Natural killer cell (primary cell): Measurements from ENCODE around the gene S1PR2. TPM values are rescaled to one million over a fixed set of nuclear protein-coding genes. Genes with fewer than 3 reads are reported as not detected.

Source experiments
- ATAC-seq, 3 donors: fragments of 150-1000 bp in 2 of 3; fragments of 200-7000 bp in 1 of 3; cut with Tn5 transposase; 1 replicate in 1 of 3; 2 replicates in 2 of 3; pipeline ENCODE4 v1.10.0; 2021; ENCODE audit warnings: mild to moderate bottlenecking in 2 of 3, moderate library complexity in 2 of 3
- DNase-seq, 2 donors: peaks; one replicate each; pipeline versions ENCODE4 v3.0.0 to v3.0.0-alpha.2; 2013 to 2021; ENCODE audit warnings: mixed read lengths in 1 of 2
- H3K27ac ChIP-seq: one replicate; pipeline ENCODE4 v1.5.1; 2013; ENCODE audit warnings: mild to moderate bottlenecking, low read length
- H3K27me3 ChIP-seq: one replicate; pipeline ENCODE4 v1.6.1; 2013; ENCODE audit warnings: low read length; ENCODE audit not compliant: control insufficient read depth, insufficient read depth
- H3K36me3 ChIP-seq: one replicate; pipeline ENCODE4 v1.6.1; 2013; ENCODE audit warnings: low read length; ENCODE audit not compliant: control insufficient read depth, insufficient read depth
- H3K4me1 ChIP-seq: one replicate; pipeline ENCODE4 v1.6.1; 2013; ENCODE audit warnings: low read length; ENCODE audit not compliant: control insufficient read depth, insufficient read depth
- H3K4me3 ChIP-seq: one replicate; pipeline ENCODE4 v1.5.1; 2013; ENCODE audit warnings: low read length
- H3K9me3 ChIP-seq: one replicate; pipeline ENCODE4 v1.6.1; 2013; ENCODE audit warnings: low read length; ENCODE audit not compliant: control insufficient read depth, insufficient read depth
- H3K27ac Mint-ChIP-seq, 2 donors: one replicate each; pipeline ENCODE4 v1.8.0; 2022; ENCODE audit warnings: mild to moderate bottlenecking in 2 of 2, mixed read lengths in 2 of 2, moderate library complexity in 1 of 2
- H3K27me3 Mint-ChIP-seq, 2 donors: one replicate each; pipeline ENCODE4 v1.8.0; 2022; ENCODE audit warnings: low read depth in 2 of 2, mixed read lengths in 2 of 2
- H3K36me3 Mint-ChIP-seq: one replicate; pipeline ENCODE4 v1.8.0; 2022; ENCODE audit warnings: mixed read lengths
- H3K4me1 Mint-ChIP-seq, 2 donors: one replicate each; pipeline ENCODE4 v1.8.0; 2022; ENCODE audit warnings: mixed read lengths in 2 of 2
- H3K4me3 Mint-ChIP-seq: one replicate; pipeline ENCODE4 v1.8.0; 2022; ENCODE audit warnings: mild to moderate bottlenecking, moderate library complexity, mixed read lengths
- H3K9me3 Mint-ChIP-seq, 2 donors: one replicate each; pipeline ENCODE4 v1.8.0; 2022; ENCODE audit warnings: mixed read lengths in 2 of 2
- CTCF ChIP-seq: fragments of 200-600 bp; IDR thresholded peaks from one replicate; pipeline ENCODE4 v1.8.0; 2022; ENCODE audit warnings: antibody characterized with exemption
- WGBS: methylation state at CpG from one replicate; pipeline ENCODE4 v1.1.7; 2013; ENCODE audit warnings: missing lambda C conversion rate; ENCODE audit not compliant: insufficient coverage; 5-methylcytosine and 5-hydroxymethylcytosine counted together
- intact Hi-C: fragments of 100-400 bp; cut with micrococcal nuclease; formaldehyde crosslinking; loops from one replicate; pipeline ENCODE4 v1.14.2; 2022
- total RNA-seq, 4 donors: library from RNA; stranded (reverse); fragments of 120-200 nt in 1 of 4; gene quantifications; one replicate each; pipeline versions ENCODE4 v1.2.3 to v1.2.4, GENCODE V29; 2013 to 2022

S1PR2 gene
- 10 to 100 TPM in 1 of 3 donors, 1 to 10 TPM in 2; 6.8 to 12.6 (median 9.5) TPM for total RNA-seq
- 3.1 TPM for total RNA-seq (2013)

GRCh38 chr19:10230861-10231611 is at the start of gene S1PR2:
Gene S1PR2, minus strand, starts transcription at chr19:10231331. Its CDS starts 6,426 bp downstream, at chr19:10224905.
- DNase-seq (peak; percentile 68 to 88), ATAC-seq (peak; percentile 49 to 66 (median 55))
- Histone ChIP-seq H3K4me3 (peak within 1 kb of the TSS; percentile 88), H3K27ac (peak within 1 kb of the TSS; percentile 86), H3K36me3 (no peaks in the 10 kb centered on the region), H3K9me3 (no peaks in the 10 kb centered on the region), H3K27me3 (no peaks in the 10 kb centered on the region), H3K4me1 (peaks cover 45% of the 10 kb centered on the region)
- Mint-ChIP-seq H3K4me1 (peaks cover 9 to 18% of the 10 kb centered on the region in 2 donors), H3K27me3 (no peaks in the 10 kb centered on the region), H3K4me3 (peak within 1 kb of the TSS; percentile 92), H3K9me3 (no peaks in the 10 kb centered on the region), H3K27ac (peak within 1 kb of the TSS; percentile 86 to 88), H3K36me3 (no peaks in the 10 kb centered on the region)
- no peak for TF ChIP-seq CTCF
- WGBS: under 1% methylated on average over 72 of the region's 73 CpGs
- intact Hi-C loops: loop anchor here (2.0 to 5.0 kb wide), 2 partner anchors 36 to 299 kb away; partner anchors contain the start of gene DNMT1

DNA sequence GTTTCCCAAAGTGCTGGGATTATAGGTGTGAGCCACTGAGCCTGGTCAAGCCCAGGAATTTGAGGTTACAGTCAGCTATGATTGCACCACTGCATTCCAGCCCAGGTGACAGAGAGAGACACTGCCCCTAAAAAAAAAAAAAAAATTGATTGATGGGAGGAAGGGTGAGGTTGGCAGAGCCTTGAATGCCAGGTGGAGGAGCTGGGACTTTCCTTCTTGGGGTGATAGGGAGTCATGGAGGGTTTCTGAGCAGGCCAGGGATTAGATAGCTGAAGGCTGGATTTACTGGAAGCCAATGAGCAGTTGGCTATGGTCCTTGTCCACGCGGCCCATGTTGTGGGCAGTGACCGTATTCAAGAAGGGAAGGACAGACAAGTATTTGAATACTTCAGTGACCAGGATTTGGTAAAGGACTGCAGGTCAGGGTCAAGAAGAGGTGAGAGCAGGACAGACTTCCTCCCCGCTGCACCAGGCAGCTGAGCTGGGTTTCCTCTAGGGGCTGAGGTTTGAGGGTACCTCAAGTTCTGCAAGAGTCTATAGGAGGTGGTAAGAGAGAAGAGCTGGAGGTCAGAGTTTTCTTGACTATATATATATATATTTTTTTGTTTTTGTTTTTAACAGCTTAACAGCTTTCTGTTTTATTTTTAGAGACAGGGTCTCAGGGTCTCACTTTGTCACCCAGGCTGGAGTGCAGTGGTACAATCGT is 48.8 kb upstream of the S1PR2 start:
- H3K27me3 ChIP-seq: no peaks in the 10 kb centered on the region
- no peak for TF ChIP-seq CTCF
- DNase-seq (no peak), ATAC-seq (peak; percentile 48 to 62 (median 59))
- Mint-ChIP-seq H3K27me3 (no peaks in the 10 kb centered on the region), H3K4me3 (peak overlapping the region; percentile 56), H3K4me1 (peaks cover 18 to 21% of the 10 kb centered on the region in 2 donors), H3K36me3 (peaks cover under 1% of the 10 kb centered on the region), H3K9me3 (no peaks in the 10 kb centered on the region), H3K27ac (peak overlapping the region; percentile 75 to 84)
- H3K36me3 ChIP-seq: peaks cover 37% of the 10 kb centered on the region
- H3K4me3 ChIP-seq: no peak overlapping the region
- intact Hi-C loops: no loop called here
- 20% methylated on average over 5 of the region's 5 CpGs for WGBS
- no peaks in the 10 kb centered on the region for H3K9me3 ChIP-seq
- H3K27ac ChIP-seq: peak overlapping the region; percentile 47
- H3K4me1 ChIP-seq: peaks cover 28% of the 10 kb centered on the region

DNA sequence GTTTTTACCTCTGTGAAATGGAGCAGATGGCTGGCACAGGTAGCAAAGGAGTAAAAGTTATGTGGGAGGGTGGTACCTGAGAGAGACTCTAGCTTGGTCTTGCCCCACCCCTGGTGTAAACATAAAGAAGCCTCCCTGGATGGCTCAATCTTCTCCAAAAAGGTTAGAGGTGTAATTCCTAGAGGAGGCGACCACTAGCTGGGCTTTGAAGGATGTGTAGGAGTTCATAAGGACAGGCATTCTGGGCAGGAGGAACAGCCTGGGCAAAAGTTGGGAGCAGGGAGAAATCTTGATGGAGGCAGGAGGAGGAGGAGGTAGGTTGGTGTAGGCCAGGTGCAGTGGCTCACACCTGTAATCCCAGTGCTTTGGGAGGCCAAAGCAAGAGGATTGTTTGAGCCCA is 47.8 kb upstream of the S1PR2 start:
- TF ChIP-seq CTCF: no peak
- Mint-ChIP-seq H3K9me3 (no peaks in the 10 kb centered on the region), H3K27me3 (no peaks in the 10 kb centered on the region), H3K36me3 (no peaks in the 10 kb centered on the region), H3K4me3 (peak overlapping the region; percentile 25), H3K4me1 (peaks cover 24 to 25% of the 10 kb centered on the region in 2 donors), H3K27ac (peak overlapping the region; percentile 75 to 84)
- Histone ChIP-seq H3K27me3 (no peaks in the 10 kb centered on the region), H3K27ac (no peak overlapping the region), H3K9me3 (no peaks in the 10 kb centered on the region), H3K4me1 (peaks cover 28% of the 10 kb centered on the region), H3K4me3 (no peak overlapping the region), H3K36me3 (peaks cover 30% of the 10 kb centered on the region)
- intact Hi-C loops: no loop called here
- no peak for ATAC-seq
- 100% methylated on average over 1 of the region's 1 CpG for WGBS
- DNase-seq: no peak
